Adrenal gland (tissue), 12 donors: ENCODE measurements around the gene PROM1. TPM values are rescaled to one million over a fixed set of nuclear protein-coding genes. Genes with fewer than 3 reads are reported as not detected.

ENCODE experiments used
- DNase-seq, 7 donors: peaks; one replicate each; pipeline ENCODE4 v3.0.0-alpha.2; 2019 to 2020
- H3K27ac ChIP-seq, 5 donors: fragments of 200-600 bp; sonication (generic) in 4 of 5; 1 replicate in 3 of 5; 2 replicates in 2 of 5; pipeline versions ENCODE4 v1.5.1 to v1.8.0; 2016 to 2020; ENCODE audit warnings: mild to moderate bottlenecking in 1 of 5
- H3K27me3 ChIP-seq: fragments of 200-600 bp; 2 replicates; pipeline ENCODE4 v1.8.0; 2021
- H3K36me3 ChIP-seq, 2 donors: fragments of 200-600 bp; replicated peaks in 1 of 2; 1 replicate in 1 of 2; 2 replicates in 1 of 2; pipeline versions ENCODE4 v1.5.1 to v1.8.0; 2018 to 2022
- H3K4me1 ChIP-seq, 2 donors: fragments of 200-600 bp; replicated peaks in 1 of 2; 1 replicate in 1 of 2; 2 replicates in 1 of 2; pipeline versions ENCODE4 v1.5.1 to v1.8.0; 2018 to 2021
- H3K4me3 ChIP-seq, 4 donors: fragments of 200-600 bp; sonication (generic) in 3 of 4; one replicate each; pipeline ENCODE4 v1.5.1; 2016 to 2018
- H3K9me3 ChIP-seq, 3 donors: fragments of 200-600 bp; sonication (generic) in 1 of 3; replicated peaks in 1 of 3; 1 replicate in 2 of 3; 2 replicates in 1 of 3; pipeline versions ENCODE4 v1.5.1 to v1.8.0; 2016 to 2021
- POLR2A ChIP-seq, 2 donors: fragments of 450-650 bp; IDR thresholded peaks; one replicate each; pipeline ENCODE4 v1.6.1; 2017; ENCODE audit warnings: antibody characterized with exemption in 2 of 2, mild to moderate bottlenecking in 2 of 2, moderate library complexity in 1 of 2
- WGBS, 4 donors: extraction: QIAGEN DNeasy Blood & Tissue Kit in 2 of 4; methylation state at CpG; one replicate each; pipeline versions ENCODE4 v1.1.5 to v1.1.7; 2013 to 2017; 5-methylcytosine and 5-hydroxymethylcytosine counted together
- intact Hi-C, 2 donors: fragments of 100-400 bp; cut with DNase I; formaldehyde crosslinking; loops; one replicate each; pipeline versions ENCODE4 v1.14.1 to v1.15.0; 2022 to 2023
- polyA plus RNA-seq, 3 donors: library from polyadenylated mRNA; stranded (reverse); fragments of 200-250 nt in 2 of 3; fragments of 350-450 nt in 1 of 3; fragmentation: Illumina TruSeq in 1 of 3; extraction: RNeasy Lipid Tissue Mini Kit (QIAGEN cat#74804) in 1 of 3; gene quantifications; one replicate each; pipeline ENCODE4 v1.2.3, GENCODE V29; 2013 to 2014
- total RNA-seq, 9 donors: library from RNA; depleted of rRNA in 4 of 9; stranded (reverse); fragments of >200 nt in 4 of 9; fragments of 120-200 nt in 1 of 9; fragmentation: NEBNext Ultra II Directional in 1 of 9; extraction: Animal tissue kit (Norgen Biotek cat#: 25700) in 1 of 9; gene quantifications; one replicate each; pipeline versions ENCODE4 v1.1.0 to v1.2.4, GENCODE V29; 2013 to 2023
- TF ChIP-seq, protein P1 (sequence below), 6 experiments: fragments of 450-650 bp in 4 of 6; fragments of 200-600 bp in 2 of 6; sonication (generic) in 1 of 6; IDR thresholded peaks; 1 replicate in 5 of 6; 2 replicates in 1 of 6; pipeline versions ENCODE4 v1.5.1 to v1.8.0; 2016 to 2021; ENCODE audit warnings: antibody characterized with exemption in 6 of 6, mild to moderate bottlenecking in 2 of 6, moderate library complexity in 1 of 6
- donor health status: healthy with polysubstance abuse.
- donor health status: Bipolar disorder and iron deficiency.
- donor health status: DM: yes; HTN: yes; CAD: no.
- donor health status: DM: no; HTN: no; CAD: no.
- donor health status: DM: no; HTN: no; CAD: no.
- donor health status: DM: yes; HTN: yes; CAD: no.

Gene PROM1
- total and polyA plus RNA-seq, 12 donors = 0.14 to 1.6 (median 0.39) TPM; not detected in 4

DNA sequence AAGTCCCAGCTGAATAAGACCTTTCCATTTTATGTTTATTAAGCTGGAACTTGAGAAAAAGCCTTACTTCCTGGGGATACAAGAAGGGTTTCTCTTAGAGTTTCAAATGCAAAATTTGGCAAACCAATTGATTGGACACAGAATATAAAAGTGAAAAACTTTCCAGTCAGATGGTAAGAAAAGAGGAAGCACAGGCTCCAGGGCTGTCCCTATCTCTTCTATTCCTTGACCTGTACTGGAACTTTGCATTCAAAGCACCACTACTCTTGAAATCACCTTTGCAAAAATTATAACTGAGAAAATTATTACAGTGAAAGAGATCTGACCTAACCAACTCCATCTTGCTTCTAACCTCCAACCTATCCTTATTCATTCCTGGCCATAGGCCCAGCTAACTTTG is 11.7 kb downstream of the PROM1 start:
- Histone ChIP-seq H3K36me3 (no peaks in the 10 kb centered on the region), H3K9me3 (no peaks in the 10 kb centered on the region), H3K27me3 (no peaks in the 10 kb centered on the region), H3K4me3 (no peak overlapping the region), H3K4me1 (no peaks in the 10 kb centered on the region), H3K27ac (no peak overlapping the region)
- DNase-seq = no peak
- TF ChIP-seq POLR2A (IDR thresholded peaks at IDR 0.05) = no peak
- TF ChIP-seq, protein P1, sequence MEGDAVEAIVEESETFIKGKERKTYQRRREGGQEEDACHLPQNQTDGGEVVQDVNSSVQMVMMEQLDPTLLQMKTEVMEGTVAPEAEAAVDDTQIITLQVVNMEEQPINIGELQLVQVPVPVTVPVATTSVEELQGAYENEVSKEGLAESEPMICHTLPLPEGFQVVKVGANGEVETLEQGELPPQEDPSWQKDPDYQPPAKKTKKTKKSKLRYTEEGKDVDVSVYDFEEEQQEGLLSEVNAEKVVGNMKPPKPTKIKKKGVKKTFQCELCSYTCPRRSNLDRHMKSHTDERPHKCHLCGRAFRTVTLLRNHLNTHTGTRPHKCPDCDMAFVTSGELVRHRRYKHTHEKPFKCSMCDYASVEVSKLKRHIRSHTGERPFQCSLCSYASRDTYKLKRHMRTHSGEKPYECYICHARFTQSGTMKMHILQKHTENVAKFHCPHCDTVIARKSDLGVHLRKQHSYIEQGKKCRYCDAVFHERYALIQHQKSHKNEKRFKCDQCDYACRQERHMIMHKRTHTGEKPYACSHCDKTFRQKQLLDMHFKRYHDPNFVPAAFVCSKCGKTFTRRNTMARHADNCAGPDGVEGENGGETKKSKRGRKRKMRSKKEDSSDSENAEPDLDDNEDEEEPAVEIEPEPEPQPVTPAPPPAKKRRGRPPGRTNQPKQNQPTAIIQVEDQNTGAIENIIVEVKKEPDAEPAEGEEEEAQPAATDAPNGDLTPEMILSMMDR (IDR thresholded peaks at IDR 0.05) = no peak
- intact Hi-C loops = no loop called here

DNA sequence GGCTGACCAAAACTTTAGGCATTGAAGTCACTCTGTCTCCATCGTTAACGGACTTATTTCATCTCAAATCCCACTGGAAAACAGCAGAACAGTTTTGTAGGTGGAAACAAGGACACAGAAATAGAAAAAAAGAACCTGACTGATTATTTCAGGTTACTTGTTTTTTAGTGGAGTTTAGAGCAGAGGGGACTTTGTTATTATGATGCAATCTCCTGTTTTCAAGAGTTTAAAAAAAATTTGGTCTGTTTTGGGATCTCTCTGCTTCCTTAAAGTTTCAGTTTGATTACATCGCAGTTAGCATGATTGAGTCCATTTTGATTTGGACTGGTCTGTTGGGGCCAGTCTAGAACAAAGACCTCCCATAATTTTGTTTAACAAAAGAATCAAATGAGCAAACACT is 13.6 kb downstream of the PROM1 start:
- H3K9me3 ChIP-seq = no peaks in the 10 kb centered on the region
- H3K27ac ChIP-seq = no peak overlapping the region
- no peaks in the 10 kb centered on the region for H3K4me1 ChIP-seq
- H3K27me3 ChIP-seq = no peaks in the 10 kb centered on the region
- no peak for DNase-seq
- 85 to 95% (median 89%) methylated on average over 3 of the region's 3 CpGs for WGBS, 4 donors
- no peaks in the 10 kb centered on the region for H3K36me3 ChIP-seq
- intact Hi-C loops = no loop called here
- no peak overlapping the region for H3K4me3 ChIP-seq
- TF ChIP-seq POLR2A (IDR thresholded peaks at IDR 0.05) = no peak
- TF ChIP-seq, protein P1 (IDR thresholded peaks at IDR 0.05) = no peak

DNA sequence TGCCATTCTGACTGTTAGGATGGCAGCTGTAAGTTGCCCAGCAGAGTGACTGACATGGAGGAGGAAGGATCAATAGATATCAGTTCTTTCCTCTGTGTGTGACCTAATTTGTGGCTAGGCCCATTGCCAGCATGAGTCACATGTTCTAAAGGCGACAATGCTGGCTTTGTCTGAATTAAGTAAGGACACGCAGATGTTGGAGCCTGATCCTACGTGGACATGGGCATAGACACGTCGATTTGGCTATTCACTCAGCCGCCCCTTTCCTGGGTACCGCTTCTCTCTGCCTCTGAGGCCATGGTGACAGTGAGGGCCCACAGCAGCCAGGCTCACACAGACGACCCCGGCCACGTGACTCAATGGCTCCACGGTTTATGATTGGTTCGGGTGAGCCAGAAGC is 16.3 kb downstream of the PROM1 start:
- intact Hi-C loops = no loop called here
- Histone ChIP-seq H3K9me3 (no peaks in the 10 kb centered on the region), H3K36me3 (no peaks in the 10 kb centered on the region), H3K4me3 (no peak overlapping the region), H3K27ac (no peak overlapping the region), H3K27me3 (no peaks in the 10 kb centered on the region), H3K4me1 (no peaks in the 10 kb centered on the region)
- no peak for DNase-seq
- no peak for TF ChIP-seq POLR2A (IDR thresholded peaks at IDR 0.05)
- TF ChIP-seq, protein P1 (IDR thresholded peaks at IDR 0.05) = no peak
- 78 to 90% (median 83%) methylated on average over 11 to 12 of the region's 12 CpGs for WGBS, 4 donors

DNA sequence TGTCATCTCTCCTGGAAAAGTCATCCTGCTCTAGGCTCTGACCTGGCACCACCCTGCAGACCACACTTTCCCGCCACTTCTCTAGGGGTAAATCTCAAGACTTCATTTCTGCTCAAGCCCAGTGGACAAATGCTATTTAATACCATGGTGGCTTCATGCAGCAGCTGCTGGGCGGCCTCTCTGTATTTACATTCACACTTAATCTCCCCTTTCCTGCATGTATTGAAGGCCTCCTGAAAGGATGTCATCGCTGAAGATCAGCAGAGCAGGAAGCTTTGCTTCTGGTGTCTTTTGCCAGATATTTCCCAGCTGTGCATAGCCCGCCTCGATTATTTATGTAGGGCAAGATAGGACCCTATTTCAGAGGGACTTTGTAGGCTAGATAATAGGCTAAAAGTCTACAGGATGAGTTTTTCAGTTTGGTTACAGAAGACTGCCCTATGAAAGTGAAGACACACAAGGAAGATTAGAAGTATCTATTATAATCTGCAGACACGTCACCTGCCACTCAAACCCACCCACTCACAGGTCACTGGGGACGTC is 17.2 kb downstream of the PROM1 start:
- intact Hi-C loops = no loop called here
- no peak overlapping the region for H3K4me3 ChIP-seq
- H3K4me1 ChIP-seq = no peaks in the 10 kb centered on the region
- no peak for TF ChIP-seq POLR2A (IDR thresholded peaks at IDR 0.05)
- TF ChIP-seq, protein P1 (IDR thresholded peaks at IDR 0.05) = no peak
- WGBS, 4 donors = 77 to 84% (median 84%) methylated on average over 7 of the region's 7 CpGs
- no peaks in the 10 kb centered on the region for H3K36me3 ChIP-seq
- no peak for DNase-seq
- H3K9me3 ChIP-seq = no peaks in the 10 kb centered on the region
- no peaks in the 10 kb centered on the region for H3K27me3 ChIP-seq
- H3K27ac ChIP-seq = no peak overlapping the region
